ENCODE results near the gene ZNF423.

ZNF423 gene

GRCh38 chr16:49821614-49822282, 34.2 kb downstream of the ZNF423 start:
- DNase-seq = no peak

GRCh38 chr16:49821156-49821555, 34.8 kb downstream of the ZNF423 start:
- no peak for DNase-seq

- no peak for DNase-seq
These were observed 38.0 kb downstream of the ZNF423 start for GRCh38 chr16:49817754-49818507.

- DNase-seq = no peak
These were observed 39.0 kb downstream of the ZNF423 start for GRCh38 chr16:49816875-49817274.

GRCh38 chr16:49811644-49812334, 44.1 kb downstream of the ZNF423 start:
- no peak for DNase-seq

GRCh38 chr16:49810831-49811230, 45.1 kb downstream of the ZNF423 start:
- DNase-seq = no peak

- no peak for DNase-seq
These were observed 46.4 kb downstream of the ZNF423 start for GRCh38 chr16:49809561-49809960.

- no peak for DNase-seq
These were observed 46.9 kb downstream of the ZNF423 start for GRCh38 chr16:49809062-49809461.

- no peak for DNase-seq
These were observed 49.5 kb downstream of the ZNF423 start for GRCh38 chr16:49806446-49806845.

- DNase-seq = no peak
These were observed 54.6 kb downstream of the ZNF423 start for GRCh38 chr16:49801290-49801689.

GRCh38 chr16:49800876-49801275, 55.0 kb downstream of the ZNF423 start:
- DNase-seq = no peak

- no peak for DNase-seq
These were observed 55.5 kb downstream of the ZNF423 start for GRCh38 chr16:49800441-49800840.

- DNase-seq = no peak
These were observed 56.7 kb downstream of the ZNF423 start for GRCh38 chr16:49799172-49799571.

GRCh38 chr16:49795513-49795912, 60.4 kb downstream of the ZNF423 start:
- no peak for DNase-seq

GRCh38 chr16:49793244-49793643, 62.7 kb downstream of the ZNF423 start:
- DNase-seq = no peak

GRCh38 chr16:49789616-49790015, 66.3 kb downstream of the ZNF423 start:
- DNase-seq = no peak

GRCh38 chr16:49788986-49789385, 66.9 kb downstream of the ZNF423 start:
- DNase-seq = no peak

GRCh38 chr16:49788572-49788971, 67.3 kb downstream of the ZNF423 start:
- no peak for DNase-seq

- no peak for DNase-seq
These were observed 68.9 kb downstream of the ZNF423 start for GRCh38 chr16:49786926-49787557.

GRCh38 chr16:49785970-49786369, 69.9 kb downstream of the ZNF423 start:
- DNase-seq = no peak

- DNase-seq = no peak
These were observed 73.5 kb downstream of the ZNF423 start for GRCh38 chr16:49782405-49782804.

- no peak for DNase-seq
These were observed 74.5 kb downstream of the ZNF423 start for GRCh38 chr16:49781401-49781800.

- DNase-seq = no peak
These were observed 75.5 kb downstream of the ZNF423 start for GRCh38 chr16:49780433-49780832.

- DNase-seq = no peak
These were observed 75.9 kb downstream of the ZNF423 start for GRCh38 chr16:49779979-49780378.
